HG03103 (cell line): ENCODE data around the gene ADPRHL1.

Experiments used
- ATAC-seq: cut with Tn5 transposase; IDR thresholded peaks from one replicate; pipeline ENCODE4 v1.9.1; 2021; ENCODE audit warnings: low read depth; ENCODE audit not compliant: unreplicated experiment

The ADPRHL1 gene

DNA sequence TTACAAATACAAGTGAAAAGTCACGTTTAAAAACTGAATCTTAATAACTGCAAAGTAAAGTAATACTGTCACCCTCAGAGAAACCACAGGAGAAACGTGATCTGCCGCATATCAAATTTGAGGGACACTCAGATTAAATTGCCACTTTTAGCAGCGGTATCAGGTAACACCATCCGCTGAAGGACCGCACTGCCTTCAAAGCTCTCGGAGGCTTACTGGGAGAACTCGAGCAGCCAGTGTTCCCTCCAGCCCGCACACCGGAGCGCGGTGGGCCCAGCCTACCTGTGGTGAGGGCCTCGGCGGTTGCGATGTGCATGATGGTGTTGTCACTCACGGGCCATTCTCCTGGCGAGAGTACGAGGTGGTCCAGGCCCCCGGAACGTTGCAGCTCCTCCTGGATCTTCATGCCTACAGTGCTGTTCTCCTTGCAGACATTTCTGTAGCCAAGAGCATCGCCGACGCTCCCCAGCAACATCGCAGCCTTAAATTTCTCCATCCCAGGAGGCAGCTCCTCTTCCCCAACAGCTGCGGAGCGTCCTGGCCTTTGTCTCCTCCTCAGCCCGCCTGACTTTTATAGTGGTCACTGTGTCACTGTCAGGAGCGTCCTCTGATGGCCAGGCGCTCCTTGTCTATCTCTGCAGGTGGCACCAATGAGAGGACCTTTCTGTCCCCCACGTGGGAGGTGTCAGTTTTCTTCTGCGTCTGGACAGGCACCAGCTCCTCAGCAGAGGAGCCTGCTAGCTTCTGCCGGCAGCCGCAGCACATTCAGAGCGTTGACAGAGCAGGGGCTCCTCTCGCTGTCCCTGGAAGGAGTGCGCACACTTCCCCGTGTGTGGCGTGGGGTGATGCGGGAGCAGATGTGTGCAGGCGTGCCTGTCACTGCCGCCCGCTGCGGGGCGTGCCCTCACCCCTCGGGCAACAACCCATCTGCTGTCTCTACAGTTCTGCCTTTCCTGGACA lies at the start of gene ADPRHL1:
Gene ADPRHL1, minus strand, starts transcription at position 547 of the 960 bp plus-strand sequence. Its CDS starts 51 bp downstream, at position 496.
- ATAC-seq: no peak

DNA sequence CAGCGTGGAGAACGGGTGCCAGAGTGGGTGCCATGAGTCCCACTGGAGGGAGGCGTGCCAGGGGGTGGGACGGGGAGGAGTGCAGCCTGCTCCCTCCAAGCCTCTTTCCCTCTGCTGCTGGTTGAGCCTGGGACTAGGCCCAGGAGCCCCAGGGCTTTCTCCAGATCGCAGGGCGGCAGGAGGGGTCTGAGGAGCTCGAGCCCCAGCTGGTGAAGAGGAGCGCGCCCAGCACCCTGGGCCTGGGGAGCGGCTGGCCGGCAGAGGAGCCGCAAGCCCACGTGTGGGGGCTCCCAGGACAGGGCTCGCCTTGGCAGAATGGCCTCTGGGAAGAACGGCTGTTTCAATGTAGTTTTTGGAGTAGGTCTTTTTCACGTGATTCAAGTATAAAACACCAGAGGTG lies 49.4 kb upstream of the ADPRHL1 start:
- ATAC-seq: no peak

DNA sequence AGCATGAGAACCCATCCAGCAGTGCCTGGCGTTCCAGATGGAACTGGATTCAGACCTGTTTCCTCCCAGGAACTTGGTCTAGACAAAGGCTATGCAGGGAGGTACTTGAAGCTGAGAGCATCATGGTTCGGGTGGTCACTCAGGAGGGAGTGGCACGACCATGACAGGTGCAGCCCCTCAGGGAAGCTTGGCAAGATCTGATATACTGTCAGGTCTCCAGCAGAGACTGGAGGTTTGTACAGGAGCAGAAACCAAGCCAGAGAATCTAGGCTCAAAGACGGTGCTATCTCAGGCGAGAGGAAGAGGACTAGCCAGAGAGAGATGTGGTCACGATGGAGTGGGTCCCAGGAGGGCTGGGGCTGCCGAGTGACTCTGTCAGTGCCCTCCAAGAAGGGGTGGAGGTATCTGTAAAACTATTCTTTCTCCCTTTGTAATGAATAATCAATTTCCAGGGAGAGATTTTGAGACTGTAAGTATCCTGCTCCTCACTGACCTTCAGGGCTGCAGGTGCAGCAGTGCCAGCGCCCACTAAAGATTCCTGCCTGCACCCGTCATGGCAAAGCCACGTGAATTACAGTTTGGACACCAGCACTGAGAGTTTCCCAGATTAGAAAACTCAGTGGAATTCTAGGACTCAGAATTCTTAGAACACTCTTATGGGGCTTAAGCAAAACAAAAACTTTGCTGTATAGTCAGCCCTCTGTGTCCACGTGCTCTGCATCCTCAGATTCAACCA lies 47.4 kb upstream of the ADPRHL1 start:
- ATAC-seq: no peak

DNA sequence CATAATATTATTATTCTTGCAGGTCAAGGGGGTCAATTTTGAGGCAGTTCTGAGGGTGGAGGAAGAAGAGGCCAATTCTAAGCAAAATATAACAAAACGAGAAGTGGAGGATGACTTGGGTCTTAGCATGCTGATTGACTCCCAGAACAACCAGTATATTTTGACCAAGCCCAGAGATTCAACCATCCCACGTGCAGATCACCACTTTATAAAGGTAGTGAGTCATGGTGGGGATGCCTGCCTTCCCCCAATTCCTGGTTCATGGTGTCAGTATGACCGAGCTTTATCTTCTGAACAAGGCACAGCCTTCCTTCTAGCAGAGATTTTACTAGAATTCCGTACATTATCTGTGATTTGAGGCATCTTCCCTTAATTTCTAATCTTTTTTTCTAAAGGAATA lies 46.6 kb upstream of the ADPRHL1 start:
- no peak for ATAC-seq

DNA sequence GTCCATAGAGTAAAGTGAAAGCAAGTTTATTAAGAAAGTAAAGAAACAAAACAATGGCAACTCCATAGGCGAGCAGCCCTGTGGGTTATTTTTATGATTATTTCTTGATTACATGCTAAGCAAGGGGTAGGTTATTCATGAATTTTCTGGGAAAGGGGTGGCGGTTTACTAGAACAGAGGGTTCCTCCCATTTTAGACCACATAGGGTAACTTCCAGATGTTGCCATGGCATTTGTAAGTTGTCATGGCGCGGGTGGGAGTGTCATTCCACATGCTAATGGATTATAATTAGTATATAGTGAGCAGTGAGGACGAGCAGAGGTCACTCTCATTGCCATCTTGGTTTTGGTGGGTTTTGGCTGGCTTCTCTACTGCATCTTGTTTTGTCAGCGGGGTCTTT lies 45.6 kb upstream of the ADPRHL1 start:
- ATAC-seq: no peak

DNA sequence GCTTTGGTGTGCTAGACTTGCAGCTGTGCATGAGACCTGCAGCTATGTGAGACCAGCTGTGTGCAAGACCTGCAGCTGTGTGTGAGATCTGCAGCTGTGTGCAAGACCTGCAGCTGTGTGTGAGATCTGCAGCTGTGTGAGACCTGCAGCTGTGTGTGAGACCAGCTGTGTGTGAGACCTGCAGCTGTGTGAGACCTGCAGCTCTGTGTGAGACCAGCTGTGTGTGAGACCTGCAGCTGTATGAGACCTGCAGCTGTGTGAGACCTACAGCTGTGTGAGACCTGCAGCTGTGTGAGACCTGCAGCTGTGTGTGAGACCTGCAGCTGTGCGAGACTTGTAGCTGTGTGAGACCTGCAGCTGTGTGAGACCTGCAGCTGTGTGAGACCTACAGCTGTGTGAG lies 43.9 kb upstream of the ADPRHL1 start:
- no peak for ATAC-seq

DNA sequence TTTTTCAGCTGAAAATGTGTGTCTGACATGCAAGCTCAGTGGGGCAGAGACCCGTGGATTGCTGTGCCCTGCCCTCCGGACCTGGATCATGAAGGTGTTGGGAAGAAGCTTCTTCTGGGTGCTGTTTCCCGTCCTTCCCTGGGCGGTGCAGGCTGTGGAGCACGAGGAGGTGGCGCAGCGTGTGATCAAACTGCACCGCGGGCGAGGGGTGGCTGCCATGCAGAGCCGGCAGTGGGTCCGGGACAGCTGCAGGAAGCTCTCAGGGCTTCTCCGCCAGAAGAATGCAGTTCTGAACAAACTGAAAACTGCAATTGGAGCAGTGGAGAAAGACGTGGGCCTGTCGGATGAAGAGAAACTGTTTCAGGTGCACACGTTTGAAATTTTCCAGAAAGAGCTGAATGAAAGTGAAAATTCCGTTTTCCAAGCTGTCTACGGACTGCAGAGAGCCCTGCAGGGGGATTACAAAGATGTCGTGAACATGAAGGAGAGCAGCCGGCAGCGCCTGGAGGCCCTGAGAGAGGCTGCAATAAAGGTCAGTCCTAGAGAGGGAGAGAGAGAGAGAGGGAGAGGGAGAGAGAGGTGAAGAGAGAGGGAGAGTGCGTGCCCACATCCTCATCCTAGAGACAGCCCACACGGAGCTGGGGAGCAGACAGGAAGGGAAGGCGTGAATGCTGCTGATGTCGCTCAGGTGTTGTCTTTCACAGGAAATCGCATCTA lies 42.4 kb upstream of the ADPRHL1 start:
- no peak for ATAC-seq

DNA sequence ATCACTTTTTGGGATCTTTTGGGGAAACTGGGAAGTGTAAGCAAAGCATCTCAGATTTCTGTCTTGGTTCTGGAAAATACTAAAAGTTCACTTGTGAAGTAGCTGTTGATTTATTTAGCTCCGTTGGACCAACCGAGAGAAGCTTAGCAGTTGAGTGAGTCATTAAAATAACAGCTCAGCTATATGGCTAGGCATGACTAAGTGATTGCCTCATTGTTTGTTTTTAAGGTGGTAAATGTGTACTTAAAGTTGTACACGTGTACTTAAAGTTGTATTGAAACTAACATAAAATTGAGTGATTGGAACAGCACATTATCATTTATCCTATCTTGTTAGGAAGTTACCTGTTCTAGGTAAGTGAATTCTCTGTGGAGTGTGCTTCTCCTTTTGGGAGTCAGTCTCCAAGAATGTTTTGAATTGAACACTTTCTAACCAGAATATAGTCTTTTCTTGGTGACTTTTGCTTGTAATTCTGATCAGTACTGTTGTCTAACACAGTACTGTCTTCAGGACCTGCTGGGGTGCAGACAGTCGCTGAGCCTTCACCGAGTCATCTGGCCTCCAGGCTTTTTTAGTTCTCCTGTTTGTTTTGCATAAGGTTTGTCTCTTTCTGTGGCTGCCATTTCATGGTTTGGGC lies 40.1 kb upstream of the ADPRHL1 start:
- ATAC-seq: no peak

DNA sequence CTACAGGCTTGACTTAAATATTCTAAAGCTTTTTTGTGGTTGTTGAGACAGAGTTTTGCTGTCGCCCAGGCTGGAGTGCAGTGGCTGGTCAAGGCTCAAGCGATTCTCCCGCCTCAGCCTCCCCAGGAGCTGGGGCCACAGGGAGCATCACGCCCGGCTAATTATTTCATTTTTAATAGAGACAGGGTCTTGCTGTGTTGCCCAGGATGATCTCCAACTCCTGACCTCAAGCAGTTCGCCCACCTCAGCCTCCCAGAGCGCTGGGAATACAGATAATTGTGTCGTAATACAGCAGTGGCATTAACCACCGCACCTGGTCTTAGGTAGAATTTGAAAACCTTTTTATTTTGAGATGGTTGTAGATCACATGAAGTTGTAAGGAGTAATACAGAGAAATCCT lies 38.7 kb upstream of the ADPRHL1 start:
- ATAC-seq: no peak

DNA sequence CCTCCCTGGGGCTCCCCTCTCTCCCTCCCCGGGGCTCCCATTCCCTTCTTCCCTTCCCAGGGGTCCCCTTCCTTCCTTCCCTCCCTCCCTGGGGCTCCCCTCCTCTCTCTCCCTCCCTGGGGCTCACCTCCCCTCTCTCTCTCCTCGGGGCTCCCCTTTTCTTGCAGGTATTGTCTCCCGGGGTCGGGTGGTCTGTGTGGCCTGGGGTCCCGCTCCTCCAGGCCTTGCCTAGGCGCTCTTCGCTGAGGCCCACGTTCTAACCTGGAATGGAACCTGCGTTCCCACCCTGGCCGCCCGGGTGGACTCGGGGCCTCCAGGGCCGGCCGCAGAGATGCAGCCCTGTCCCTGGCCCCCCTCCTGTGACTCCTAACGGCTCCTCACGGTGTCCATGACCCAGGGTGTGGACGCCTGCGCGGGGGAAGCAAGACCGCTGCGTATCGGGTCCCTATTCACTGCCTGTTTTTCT lies 38.2 kb upstream of the ADPRHL1 start:
- ATAC-seq: no peak

DNA sequence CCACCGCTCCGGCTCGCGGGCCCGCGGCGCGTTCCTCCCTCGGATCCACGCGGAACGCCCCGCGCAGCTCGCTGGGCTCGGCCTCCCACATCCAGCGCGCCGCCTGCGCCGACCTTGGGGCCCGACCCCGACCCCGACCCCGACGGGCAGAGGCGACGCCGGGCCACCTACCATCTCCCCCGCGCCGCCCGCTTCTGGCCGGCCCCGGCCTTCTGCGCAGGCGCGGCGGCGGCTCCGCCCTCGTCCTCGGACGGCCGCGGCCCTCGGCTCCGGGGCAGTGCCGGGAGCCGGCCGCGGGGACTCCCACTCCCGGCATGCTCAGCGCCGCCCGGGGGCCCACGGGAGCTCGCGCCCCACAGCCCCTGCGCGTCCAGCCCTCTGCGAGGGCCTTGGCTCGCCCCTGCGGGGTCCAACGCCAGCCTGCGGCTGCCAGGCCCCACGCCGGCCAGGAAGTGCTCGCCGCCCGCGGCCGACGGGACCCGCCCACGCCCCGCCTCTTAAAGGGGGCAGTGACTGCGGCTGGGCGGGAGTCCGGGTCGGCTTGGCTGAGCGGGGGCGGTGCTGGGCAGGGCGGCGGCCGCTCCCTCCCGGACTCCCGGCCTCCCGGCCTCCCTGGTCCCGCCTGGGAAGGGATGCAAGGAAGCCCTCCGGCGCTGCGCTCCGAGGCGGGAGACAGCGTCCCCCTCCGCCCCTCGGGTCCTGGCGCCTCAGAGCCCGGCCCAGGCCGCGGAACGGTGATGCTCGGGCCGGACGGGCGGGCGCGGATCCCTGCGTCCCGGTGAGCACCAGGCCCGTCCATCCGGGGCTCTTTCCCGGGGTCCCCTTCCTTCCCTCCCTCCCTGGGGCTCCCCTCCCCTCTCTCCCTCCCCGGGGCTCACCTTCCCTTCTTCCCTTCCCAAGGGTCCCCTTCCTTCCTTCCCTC lies 37.5 kb upstream of the ADPRHL1 start, which contains the start of gene DCUN1D2:
Gene DCUN1D2, minus strand, starts transcription at position 216 of the 922 bp plus-strand sequence. Its CDS starts 42 bp downstream, at position 174.
- peak; percentile 61 for ATAC-seq

DNA sequence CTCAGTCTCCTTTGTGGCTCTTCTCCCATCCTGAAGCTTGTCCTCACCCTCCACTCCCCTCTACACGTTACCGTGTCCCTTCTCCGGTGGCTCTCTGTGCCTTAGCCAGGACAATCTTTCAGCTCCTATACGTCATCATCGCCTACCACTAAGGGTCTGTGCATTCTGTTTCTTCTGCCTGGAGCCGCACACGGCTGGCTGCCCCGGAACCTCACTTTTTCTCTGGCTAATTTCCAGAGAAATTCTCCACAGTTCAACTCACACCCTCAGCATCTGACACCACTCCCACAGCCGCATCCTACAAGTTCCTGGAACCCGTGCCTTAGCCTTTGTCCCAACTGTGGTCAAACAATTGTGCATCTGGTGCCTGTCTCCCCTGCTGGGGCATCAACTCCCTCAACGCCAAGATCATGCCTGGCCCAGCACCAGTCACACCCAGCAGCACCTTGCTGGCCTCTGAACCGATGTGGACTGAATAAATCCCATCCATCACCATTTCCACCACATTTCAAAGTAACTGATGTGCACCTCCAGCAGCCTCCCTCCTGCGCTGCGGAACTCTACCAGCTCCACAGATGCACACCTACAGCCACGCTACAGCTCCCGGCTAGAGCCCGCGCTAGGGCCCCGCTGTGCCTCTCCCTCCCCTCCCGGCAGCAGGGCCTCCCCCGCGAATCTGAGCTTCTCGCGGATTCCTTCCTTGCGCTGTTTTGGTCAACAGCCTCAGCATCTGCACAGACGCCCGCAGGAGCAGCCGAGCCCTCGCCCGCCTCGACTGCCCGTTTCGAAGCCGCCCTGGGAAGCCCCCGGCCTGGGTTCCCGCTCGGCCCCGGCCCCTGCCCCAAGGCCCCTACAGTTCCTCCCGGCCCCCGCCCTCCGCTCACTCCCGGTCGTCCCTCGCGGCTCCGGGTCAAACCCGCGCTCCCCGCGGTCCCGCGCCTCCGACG lies 36.5 kb upstream of the ADPRHL1 start:
- ATAC-seq: peak; percentile 14

DNA sequence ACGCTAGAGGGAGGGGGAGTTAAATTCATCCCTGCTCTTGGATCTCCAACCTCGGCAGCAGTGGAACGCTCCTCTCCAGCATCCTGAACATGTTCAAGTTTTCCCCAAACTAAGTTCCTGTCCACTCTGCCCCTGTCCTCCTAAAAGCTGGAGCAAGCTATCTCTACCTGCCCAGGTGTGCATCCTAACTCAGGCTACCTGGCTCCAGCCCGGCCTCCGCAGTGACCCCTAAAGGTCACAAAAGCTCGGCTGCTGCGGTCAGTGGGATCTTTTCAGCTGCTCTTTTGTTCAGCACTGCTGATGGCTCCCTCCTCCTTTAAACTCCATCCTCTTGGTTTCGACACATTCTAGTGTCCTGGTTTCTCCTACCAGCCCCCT lies 35.9 kb upstream of the ADPRHL1 start:
- no peak for ATAC-seq

DNA sequence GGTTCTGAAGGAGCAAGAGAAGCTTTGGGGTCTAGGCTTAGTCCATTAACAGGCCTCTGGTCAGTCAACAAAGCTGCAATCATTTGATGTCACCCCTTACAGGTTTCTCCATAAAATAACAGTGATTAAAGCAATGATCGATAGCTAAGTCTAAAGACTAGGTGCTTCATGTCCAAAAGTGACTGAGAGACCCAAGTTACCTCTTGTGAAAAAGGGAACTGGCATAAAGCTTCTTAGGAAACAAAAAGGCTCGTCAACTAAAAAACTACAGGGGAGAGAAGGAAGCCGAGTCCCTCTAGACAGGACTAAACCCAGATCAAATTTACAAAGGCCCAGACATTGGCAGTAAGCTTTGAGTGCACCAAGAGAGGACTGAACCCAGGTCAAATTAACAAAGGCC lies 35.0 kb upstream of the ADPRHL1 start:
- ATAC-seq: no peak

DNA sequence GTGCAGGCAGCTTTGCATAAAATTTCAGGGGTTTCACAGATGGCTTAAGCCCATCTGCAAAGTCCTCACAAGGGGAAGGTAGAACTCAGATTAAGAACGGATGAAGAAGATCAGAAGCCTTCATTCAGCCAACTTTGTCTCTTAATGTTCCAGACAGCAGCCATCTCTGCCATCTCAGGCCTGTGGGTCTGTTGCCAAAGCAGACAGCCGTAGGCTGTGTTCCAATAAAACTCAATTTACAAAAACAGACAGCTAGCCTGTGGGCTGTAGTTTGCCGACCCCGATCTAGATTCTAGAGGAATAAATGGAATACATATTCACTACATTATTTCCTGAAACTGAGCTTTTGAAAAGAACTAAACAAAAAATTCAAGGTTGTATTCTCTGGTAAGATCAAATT lies 33.4 kb upstream of the ADPRHL1 start:
- no peak for ATAC-seq

DNA sequence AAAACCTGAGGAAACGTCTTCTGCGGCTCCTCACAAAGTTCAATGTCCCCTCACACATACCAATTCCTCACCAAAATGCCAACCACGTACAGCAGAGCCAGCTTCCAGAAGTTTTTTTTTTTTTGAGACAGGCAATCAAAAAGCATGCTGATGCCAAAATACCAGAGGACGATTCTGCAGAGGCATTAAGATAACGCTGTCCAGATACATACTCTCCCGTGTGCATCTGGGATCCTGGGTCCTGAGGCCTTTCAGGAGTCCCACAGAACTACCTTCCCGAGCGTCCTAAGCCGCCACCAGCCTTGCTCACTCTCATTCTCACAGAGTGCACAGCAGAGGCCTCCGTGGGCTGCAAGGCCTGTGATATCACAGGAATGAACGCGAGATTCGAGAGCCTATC lies 32.3 kb upstream of the ADPRHL1 start:
- ATAC-seq: no peak

DNA sequence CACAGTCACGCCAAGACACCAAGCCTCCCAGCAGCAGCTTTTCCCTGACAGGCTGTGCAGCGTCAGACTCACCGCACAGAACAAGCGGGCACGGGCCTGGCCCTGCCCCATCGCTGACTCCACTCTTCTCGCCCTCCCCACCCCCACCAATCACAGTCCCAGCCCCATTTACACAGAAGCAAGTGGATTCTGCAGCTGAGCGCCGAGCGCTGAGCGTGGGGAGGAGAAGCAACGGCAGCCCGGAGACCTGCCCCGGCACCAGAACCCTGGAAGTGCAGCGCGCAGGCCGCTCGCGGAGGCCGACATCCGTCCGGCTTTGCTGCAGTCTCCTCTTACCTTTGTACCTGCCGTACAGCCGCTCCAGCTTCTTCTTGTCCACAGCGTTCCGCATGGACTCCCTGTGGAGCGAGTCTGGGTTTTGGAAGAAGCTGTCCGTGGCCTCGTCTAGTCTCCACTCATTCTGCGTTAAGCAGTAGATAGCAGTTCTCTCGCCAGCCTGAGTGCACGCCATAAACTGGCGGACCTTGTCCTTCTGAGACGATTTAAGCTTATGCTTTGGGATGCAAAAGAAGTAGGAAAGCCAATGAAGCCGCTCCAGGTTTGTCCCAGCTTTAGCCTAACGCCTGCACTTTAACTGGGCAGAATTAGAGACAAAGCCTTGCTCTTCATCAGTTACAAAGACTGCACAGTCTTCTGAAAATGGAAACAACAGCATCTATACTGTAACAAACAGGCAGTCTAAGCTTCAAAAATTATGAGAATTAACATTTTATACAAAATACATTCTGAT lies 30.4 kb upstream of the ADPRHL1 start:
- no peak for ATAC-seq
